ENCODE measurements around the gene C10orf143. TPM values are rescaled to one million over a fixed set of nuclear protein-coding genes. Genes with fewer than 3 reads are reported as not detected.

C10orf143 gene
- total and polyA plus RNA-seq, 7 donors = 1.4 to 9.6 (median 6.8) TPM

GRCh38 chr10:130050721-130051120, 59.9 kb downstream of the C10orf143 start:
- 87% methylated on average over 12 of the region's 12 CpGs for WGBS, 2 donors
- Histone ChIP-seq H3K36me3 (no peaks in the 10 kb centered on the region), H3K4me3 (no peak overlapping the region), H3K27me3 (peaks cover 0 to 6% (median 0%) of the 10 kb centered on the region in 3 donors), H3K27ac (no peak overlapping the region), H3K9me3 (no peaks in the 10 kb centered on the region), H3K4me1 (no peaks in the 10 kb centered on the region)
- no peak for DNase-seq
- intact Hi-C loops (cut with DNase I) = no loop called here
- TF ChIP-seq, protein P1, sequence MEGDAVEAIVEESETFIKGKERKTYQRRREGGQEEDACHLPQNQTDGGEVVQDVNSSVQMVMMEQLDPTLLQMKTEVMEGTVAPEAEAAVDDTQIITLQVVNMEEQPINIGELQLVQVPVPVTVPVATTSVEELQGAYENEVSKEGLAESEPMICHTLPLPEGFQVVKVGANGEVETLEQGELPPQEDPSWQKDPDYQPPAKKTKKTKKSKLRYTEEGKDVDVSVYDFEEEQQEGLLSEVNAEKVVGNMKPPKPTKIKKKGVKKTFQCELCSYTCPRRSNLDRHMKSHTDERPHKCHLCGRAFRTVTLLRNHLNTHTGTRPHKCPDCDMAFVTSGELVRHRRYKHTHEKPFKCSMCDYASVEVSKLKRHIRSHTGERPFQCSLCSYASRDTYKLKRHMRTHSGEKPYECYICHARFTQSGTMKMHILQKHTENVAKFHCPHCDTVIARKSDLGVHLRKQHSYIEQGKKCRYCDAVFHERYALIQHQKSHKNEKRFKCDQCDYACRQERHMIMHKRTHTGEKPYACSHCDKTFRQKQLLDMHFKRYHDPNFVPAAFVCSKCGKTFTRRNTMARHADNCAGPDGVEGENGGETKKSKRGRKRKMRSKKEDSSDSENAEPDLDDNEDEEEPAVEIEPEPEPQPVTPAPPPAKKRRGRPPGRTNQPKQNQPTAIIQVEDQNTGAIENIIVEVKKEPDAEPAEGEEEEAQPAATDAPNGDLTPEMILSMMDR (IDR thresholded peaks at IDR 0.05) = no peak
- no peak for TF ChIP-seq POLR2A (IDR thresholded peaks at IDR 0.05)
- TF ChIP-seq EP300 (IDR thresholded peaks at IDR 0.05) = no peak
- no peak for TF ChIP-seq POLR2AphosphoS5 (IDR thresholded peaks at IDR 0.05)

DNA sequence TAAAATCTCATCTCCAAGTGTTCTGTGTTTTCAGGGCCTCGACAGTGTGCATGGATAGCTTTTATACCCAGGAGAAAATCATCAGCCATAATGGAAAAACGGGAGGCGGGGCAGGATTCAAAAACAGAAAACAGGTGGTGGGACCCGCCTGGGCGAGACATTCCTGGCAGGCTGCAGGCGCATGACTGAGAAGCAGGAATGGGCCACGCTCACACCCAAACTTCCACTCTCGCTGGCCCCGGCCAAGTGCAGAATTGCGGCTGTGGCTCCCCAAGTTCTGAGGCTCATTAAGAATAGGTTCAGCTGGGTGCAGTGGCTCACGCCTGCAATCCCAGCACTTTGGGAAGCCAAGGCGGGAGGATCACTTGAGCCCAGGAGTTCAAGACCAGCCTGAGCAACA, 60.6 kb downstream of the C10orf143 start:
- Histone ChIP-seq H3K9me3 (no peaks in the 10 kb centered on the region), H3K4me3 (no peak overlapping the region), H3K27ac (no peak overlapping the region), H3K27me3 (peaks cover 0 to 12% (median 0%) of the 10 kb centered on the region in 3 donors), H3K36me3 (no peaks in the 10 kb centered on the region), H3K4me1 (no peaks in the 10 kb centered on the region)
- TF ChIP-seq, protein P1 (IDR thresholded peaks at IDR 0.05) = no peak
- TF ChIP-seq POLR2A (IDR thresholded peaks at IDR 0.05) (no peak), POLR2AphosphoS5 (IDR thresholded peaks at IDR 0.05) (no peak), EP300 (IDR thresholded peaks at IDR 0.05) (no peak)
- WGBS, 2 donors = 83 to 89% methylated on average over 12 of the region's 12 CpGs
- intact Hi-C loops (cut with DNase I) = no loop called here
- DNase-seq = no peak

DNA sequence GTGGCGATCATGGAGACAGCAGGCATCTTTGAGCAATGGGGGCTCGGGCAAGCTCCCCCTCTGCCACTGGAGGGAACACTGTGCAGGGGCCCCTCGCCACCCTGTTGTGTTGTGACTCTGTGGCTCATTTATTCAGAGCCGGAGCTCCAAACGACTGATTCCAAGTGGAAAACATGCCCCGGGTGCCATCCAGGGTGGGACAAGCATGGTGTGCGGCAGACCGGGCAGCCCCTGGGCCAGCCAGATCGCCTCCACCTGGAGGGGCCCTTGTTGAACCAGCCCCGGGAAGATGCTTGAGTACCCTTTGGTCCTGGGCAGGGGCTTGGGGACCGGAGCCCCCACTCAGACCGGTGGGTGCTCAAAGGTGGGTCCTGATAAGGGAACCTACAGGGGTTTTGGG, 61.4 kb downstream of the C10orf143 start:
- 90 to 92% methylated on average over 12 of the region's 12 CpGs for WGBS, 2 donors
- no peak overlapping the region for H3K4me3 ChIP-seq
- TF ChIP-seq POLR2A (IDR thresholded peaks at IDR 0.05) = no peak
- TF ChIP-seq POLR2AphosphoS5 (IDR thresholded peaks at IDR 0.05) = no peak
- no peak for TF ChIP-seq EP300 (IDR thresholded peaks at IDR 0.05)
- TF ChIP-seq, protein P1 (IDR thresholded peaks at IDR 0.05) = no peak
- intact Hi-C loops (cut with DNase I) = no loop called here
- H3K27ac ChIP-seq = no peak overlapping the region
- H3K27me3 ChIP-seq = peaks cover 0 to 12% (median 0%) of the 10 kb centered on the region in 3 donors
- no peaks in the 10 kb centered on the region for H3K36me3 ChIP-seq
- no peaks in the 10 kb centered on the region for H3K9me3 ChIP-seq
- no peaks in the 10 kb centered on the region for H3K4me1 ChIP-seq
- DNase-seq = no peak

- Histone ChIP-seq H3K4me1 (no peaks in the 10 kb centered on the region), H3K9me3 (no peaks in the 10 kb centered on the region), H3K27ac (no peak overlapping the region), H3K27me3 (peaks cover 0 to 12% (median 0%) of the 10 kb centered on the region in 3 donors), H3K36me3 (no peaks in the 10 kb centered on the region), H3K4me3 (no peak overlapping the region)
- intact Hi-C loops (cut with DNase I) = no loop called here
- WGBS, 2 donors = 71 to 77% methylated on average over 3 of the region's 3 CpGs
- DNase-seq = no peak
- TF ChIP-seq, protein P1 (IDR thresholded peaks at IDR 0.05) = no peak
- TF ChIP-seq EP300 (IDR thresholded peaks at IDR 0.05) (no peak), POLR2AphosphoS5 (IDR thresholded peaks at IDR 0.05) (no peak), POLR2A (IDR thresholded peaks at IDR 0.05) (no peak)
These were observed 62.5 kb downstream of the C10orf143 start for GRCh38 chr10:130048081-130048480.

- Histone ChIP-seq H3K27ac (no peak overlapping the region), H3K36me3 (no peaks in the 10 kb centered on the region), H3K27me3 (peaks cover 0 to 12% (median 0%) of the 10 kb centered on the region in 3 donors), H3K9me3 (no peaks in the 10 kb centered on the region), H3K4me1 (no peaks in the 10 kb centered on the region), H3K4me3 (no peak overlapping the region)
- WGBS, 2 donors = 76 to 88% methylated on average over 10 of the region's 10 CpGs
- TF ChIP-seq, protein P1 (IDR thresholded peaks at IDR 0.05) = no peak
- no peak for TF ChIP-seq EP300 (IDR thresholded peaks at IDR 0.05)
- no peak for TF ChIP-seq POLR2A (IDR thresholded peaks at IDR 0.05)
- TF ChIP-seq POLR2AphosphoS5 (IDR thresholded peaks at IDR 0.05) = no peak
- intact Hi-C loops (cut with DNase I) = no loop called here
- no peak for DNase-seq
These were observed 63.3 kb downstream of the C10orf143 start for GRCh38 chr10:130047336-130047735.
